Ammon's horn (tissue), 1 donor: ENCODE measurements around the gene TJP2.
A peak's percentile ranks its signal among the peaks of the same experiment; 100 is the strongest.
"Not testable (repeated sequence)": the region's sequence is repeated elsewhere in the genome, so short reads cannot be mapped to it uniquely, and the experiment has no call there.

ENCODE experiments used
- DNase-seq: peaks from one replicate; pipeline ENCODE4 v3.0.0-alpha.2; 2016; ENCODE audit warnings: low spot score

TJP2 gene

DNA sequence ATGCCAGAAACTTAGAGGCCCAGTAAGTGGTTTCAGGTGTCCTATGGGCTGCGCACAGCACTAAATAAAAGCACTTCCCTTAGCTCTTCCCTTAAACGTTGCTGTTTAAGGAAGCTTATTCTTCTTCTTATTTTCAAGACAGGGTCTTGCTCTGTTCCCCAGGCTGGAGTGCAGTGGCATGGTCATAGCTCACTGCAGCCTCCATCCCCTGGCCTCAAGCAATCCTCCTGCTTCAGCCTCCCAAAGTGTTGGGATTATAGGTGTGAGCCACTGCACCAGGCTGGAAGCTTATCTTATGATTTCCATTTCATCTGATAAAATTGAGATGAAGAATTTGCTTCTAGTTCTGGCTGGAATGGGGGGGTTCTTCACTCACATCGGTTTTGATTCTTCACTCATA is 15.6 kb upstream of the TJP2 start:
- DNase-seq, result no peak

DNA sequence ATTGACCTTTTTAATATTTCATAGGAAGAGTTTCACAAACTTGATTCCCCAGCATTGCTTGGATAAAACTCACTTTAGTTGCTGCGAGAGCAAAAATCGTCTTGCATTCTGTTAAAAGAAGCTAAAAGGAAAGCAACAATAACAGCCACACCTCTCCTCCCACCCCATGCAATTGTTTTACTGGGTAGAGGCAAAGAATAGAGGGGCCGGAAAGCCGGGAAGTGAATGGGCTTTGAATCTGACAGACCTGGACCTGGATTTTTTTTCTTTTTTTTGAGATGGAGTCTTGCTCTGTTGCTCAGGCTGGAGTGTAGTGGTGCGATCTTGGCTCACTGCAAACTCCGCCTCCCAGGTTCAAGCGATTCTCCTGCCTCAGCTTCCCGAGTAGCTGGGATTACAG is 9.5 kb upstream of the TJP2 start:
- not testable (repeated sequence) for DNase-seq

DNA sequence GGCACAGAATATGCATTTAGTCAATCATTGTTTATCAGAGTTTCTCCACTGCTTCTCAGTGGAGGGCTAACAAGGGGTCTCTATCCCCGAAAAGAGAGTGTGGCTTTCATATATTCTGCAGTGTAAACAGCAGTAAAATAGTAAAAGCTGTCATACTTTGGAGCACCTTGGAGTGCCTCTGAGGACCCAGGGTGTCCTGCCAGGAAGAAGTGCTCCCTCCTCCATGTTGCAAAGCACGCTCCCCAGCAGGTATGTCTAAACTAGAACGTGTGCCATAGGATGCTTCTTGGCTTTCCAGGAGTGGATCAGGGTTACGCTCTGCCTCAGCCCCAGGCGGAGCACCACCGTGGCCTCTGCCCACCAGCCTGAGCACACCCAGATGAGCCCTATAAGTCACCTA is 8.5 kb upstream of the TJP2 start:
- DNase-seq, result no peak

DNA sequence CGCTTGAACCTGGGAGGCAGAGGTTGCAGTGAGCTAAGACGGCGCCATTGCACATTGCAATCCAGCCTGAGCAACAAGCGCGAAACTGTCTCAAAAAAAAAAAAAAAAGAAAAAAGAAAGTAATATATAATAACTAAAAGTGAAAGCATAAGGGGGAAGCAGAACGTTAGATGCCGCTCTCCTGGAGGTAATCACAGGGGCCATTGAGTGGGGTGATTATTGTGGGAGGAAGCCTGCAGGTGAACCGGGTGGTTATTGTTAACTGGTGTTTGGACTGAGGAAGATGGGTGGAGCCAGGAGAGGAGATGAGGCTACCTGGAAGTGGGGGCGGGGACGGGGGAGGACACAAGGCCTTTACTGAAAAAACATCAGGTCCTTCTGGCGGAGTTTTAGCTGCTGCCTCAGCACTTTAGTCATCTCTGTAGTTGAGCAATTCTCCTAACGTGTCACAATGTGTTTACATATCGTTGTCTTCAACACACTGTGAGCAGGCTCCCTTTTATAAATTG is 5.3 kb upstream of the TJP2 start:
- no peak for DNase-seq

DNA sequence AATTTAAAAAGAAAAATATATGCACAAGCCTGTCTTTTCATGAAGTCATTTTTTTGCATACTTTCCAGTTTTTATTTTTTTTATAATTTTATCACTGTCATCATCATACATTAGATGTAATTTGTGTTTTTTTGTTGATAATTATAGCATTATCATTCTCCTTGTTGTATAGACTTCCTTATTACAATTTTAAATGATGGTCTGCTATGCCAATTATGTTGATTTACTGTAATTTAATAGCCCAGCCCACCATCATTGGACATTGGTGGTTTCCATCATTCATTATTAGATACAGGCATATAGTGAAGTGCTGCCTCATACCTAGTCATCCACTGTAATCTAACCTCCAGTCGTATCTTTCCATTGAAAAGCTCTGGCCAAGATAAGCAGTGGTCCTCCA is 3.8 kb upstream of the TJP2 start:
- no peak for DNase-seq

DNA sequence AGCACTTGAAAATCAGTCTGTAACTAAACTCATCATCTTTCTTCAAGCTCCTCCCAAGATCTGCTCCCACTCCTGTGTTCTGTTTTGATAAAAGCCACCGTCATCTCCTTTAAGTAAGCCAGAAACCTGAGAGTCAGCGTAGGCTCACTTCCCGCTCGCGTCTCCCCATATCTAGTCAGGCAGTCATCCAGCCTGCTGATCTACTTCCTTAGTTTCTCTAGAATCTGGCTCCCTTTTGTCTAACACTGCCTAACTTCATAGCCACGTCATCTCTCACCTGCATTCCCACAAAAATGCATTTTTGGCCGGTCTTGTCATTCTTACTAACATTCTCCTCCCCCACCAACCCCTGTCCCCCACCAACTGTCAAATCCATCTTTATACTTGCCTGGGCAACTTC is 3.0 kb upstream of the TJP2 start:
- DNase-seq, result no peak

DNA sequence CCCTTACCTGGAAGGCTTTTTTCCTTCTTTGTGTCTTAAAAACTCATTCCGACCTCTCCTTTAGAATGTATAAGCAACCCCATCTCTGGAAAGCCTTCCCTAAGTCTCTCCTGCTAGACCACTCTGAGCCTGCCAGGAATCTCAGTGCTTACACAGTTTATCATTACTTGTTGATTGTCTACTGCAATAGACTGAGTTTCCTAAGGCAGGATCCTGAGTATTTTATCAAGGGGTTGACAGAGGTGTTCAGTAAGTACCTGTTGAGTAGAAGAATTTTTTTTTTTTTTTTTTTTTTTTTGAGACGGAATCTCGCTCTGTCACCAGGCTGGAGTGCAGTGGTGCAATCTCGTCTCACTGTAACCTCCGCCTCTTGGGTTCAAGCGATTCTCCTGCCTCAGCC is 2.6 kb upstream of the TJP2 start:
- no peak for DNase-seq

DNA sequence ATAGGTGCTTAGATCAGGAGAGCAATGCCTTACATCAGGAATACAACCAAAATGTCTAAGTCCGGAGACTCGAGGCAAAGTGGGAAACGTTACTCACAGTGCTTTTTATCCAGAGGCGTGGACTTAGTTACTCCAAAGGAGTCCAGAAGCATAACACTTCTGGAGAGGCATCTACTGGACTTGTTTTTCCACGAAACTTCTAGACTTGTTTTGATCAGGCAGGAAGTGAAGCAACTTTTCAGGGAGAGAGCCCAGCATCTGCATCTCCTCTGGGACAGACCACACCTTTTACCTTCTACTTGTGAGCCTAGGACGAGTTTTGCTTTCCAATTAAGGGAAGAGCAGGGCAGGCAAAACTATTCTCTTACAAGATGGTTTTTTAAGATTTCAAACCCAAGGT is 1.2 kb upstream of the TJP2 start:
- no peak for DNase-seq

DNA sequence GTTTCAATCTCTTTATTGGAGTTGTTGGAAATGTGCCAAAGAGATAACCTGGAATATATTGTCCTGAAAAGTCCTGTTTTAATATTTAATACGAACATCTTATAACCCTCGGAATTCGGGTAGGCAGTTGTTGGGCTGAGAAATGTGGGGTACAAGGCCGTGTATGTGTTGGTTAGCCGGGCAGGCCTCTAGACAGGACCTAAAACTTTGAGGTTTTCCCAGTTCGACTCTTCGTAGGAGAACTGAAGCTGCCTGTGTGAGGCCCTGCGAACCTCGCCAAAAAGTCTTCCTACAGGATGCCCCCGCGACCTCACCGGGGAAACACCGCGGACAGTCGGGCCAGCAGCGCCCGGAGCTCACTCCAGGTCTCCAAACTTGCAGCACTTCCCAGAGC is 583 bp upstream of the TJP2 start:
- DNase-seq, result no peak

DNA sequence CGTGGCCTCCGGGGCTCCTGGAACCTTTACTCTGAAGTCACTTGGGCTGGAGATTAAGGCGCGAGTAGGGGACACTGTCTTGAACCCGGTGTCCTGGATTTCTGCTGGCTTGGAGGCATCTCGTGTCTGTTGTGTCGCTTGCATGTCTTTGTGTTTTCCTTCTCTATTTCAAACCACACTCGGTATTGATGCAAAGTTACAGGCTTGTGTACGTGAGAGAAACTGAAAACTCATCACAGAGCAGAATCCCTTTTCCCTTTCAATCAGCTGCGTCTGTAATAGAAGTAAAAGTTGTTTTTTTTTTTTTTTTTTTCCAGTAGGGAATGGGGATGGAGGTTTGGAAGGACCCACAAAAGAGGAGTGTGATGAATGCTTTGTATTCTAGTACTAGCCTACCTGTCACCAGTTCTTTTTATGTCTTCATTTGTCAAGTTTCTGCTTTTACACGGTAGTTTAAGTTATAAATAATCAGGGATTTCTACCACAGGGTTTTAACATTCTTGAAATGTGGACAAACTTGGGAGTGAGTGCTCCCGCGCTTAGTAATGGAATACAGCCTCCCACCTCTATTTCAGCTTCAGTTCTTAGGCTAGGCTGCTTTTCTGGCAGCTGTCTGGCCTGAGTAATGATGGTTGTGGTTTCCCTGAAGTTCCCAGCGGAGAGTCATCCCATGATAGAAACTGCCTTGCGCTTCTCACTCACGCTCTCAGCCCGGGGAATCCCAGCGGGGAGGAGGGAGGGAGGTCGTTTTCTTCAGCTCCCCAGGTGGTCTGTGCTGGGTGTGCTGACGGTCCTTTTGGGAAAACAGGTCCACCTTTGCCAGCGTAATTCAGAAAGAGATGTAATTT is 763 bp downstream of the TJP2 start:
- peak; percentile 47 for DNase-seq

DNA sequence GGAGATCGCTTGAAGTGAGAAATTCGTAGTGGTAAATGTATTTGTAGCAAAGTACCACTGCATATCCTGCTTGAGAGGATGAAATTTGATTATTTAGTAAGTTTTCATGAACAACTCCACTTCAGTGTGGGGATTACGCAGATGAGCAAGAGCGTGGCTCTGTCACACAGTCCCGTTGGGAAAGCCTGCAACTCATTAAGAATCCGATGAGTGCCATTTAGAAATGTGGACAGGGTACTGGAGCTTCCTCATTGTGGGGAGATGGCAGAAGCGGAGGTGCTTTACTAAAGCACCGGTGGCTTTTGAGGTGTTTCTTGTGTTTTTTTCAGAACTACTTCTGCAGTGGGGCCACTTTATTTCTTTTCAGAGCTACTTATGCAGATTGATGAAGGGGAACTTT is 1.4 kb downstream of the TJP2 start:
- no peak for DNase-seq

DNA sequence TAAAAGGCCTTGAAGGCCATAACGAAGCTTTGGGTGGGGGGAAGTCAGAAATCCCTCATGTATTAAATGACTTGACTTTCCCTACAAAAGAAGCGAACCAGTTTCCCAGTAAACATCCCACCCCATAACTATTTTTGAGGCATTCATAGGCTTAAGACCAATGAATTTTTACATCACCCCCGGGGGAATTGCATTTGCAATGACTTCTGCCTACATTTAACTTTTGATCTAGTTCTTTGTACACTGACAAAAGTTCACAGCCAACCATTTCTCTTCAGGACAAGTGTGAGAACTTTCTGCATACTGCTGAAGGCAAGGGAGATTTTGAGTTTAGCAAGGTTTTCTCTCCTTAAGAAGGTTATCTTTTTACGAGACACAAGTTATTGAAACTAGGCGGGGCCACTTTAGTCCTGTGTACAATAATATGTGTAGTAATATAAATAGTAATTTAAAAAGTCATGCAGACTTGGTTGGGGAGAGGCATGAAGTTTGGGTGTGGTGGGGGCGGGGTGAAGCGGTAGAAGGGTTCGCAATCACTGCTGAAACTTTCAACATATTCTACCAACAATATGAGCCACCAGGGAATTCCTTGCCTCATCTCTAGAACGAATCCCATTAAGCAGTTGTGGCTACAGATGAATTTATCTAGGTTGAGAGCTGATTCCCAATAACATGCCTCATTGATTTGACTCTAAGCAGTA is 2.5 kb downstream of the TJP2 start:
- no peak for DNase-seq

DNA sequence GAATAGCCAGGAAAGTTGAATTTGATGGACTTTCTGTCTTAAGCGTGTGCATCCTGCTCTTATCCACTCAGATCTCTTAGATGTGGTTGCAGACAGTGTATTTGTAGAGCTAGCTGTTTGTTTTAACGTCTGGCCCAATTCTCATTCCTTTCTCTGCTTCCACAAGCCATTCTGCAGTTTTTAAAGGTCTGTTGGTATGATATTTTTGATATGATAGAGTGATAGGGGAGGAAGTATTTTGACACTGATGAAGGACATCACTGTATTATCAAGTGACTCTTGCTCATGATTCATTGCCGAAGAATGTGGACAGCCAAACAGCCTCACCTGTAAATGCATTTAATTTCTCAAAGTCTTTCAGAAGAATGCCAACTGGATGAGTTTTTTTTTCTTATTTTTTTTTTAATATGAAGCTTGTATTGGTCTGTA is 4.5 kb downstream of the TJP2 start:
- no peak for DNase-seq

DNA sequence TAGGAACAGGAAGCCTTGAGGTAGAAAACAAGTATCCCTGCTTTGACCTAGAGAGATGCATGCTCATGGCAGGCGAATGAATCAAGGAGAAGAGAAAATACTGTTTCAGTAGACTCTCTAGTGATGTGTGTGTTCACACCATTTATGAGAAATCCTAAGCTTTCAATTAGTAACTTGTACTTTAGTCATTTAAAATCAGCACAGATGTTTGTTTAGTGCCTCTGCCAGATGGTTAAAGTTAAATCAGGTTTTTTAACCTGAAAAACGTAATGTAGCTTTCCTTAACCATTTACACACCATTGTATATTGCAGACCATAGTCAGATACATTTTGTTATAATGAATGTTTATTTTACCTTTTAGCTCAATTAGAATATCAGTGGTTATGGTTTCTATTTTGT is 5.0 kb downstream of the TJP2 start:
- DNase-seq, result no peak

DNA sequence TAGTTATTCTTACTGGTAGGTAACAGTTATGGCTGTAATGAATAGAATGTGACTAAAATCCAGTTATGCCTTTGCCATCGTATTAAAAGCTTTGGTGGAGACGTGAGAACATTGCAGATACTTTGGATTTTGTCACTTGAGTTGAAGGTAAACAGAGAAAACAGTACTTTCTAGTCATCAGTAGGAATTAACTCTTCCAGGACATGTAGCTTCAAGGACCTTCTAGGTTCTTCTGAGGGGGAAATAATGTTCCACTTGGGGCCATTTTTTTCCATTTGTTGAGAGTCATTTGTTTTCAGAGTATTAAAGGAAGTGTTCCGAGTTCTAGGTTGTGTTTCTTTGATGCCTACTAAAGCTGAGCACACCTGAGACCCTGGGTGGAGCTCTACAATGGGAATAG is 6.1 kb downstream of the TJP2 start:
- no peak for DNase-seq

DNA sequence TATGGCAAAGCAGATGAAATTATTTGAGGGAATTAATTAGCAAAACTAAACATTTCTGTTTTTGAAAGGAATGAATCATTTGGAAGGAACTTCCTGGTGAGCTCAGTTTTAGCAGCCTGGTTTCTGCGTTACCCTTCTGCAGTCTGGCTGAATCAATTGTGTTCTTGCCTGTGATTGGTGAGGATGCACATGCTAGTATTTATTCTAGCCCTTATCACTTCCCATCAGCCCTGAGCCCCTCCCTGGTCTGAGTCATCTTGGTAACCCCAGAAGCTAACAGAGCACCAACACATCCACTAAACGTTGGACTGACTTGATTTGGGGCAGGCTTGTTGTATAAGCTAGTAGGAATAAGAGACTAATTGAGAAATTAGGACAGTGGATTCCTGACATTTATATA is 6.6 kb downstream of the TJP2 start:
- peak; percentile 61 for DNase-seq

DNA sequence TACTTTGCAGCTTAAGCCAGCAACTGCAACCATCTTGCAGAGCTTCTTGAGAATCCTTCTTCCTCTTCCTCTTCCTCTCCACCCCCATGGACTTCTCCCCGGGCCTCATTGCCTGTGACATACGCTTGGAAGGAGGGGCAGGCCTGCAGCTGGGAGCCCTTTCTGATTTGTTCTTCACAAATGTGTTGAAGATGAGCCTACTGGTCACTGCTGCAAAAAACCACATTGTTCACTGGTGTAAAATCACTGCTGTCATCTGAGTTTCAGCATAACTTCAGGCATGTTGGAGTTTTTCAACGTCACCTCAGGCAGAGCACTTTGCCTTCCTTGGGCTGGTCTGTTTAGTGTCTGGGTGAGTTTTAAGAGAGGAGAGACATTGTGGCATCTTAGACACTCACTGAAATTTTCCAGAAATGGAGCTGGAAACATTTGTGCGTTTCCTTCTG is 7.9 kb downstream of the TJP2 start:
- peak; percentile 74 for DNase-seq

DNA sequence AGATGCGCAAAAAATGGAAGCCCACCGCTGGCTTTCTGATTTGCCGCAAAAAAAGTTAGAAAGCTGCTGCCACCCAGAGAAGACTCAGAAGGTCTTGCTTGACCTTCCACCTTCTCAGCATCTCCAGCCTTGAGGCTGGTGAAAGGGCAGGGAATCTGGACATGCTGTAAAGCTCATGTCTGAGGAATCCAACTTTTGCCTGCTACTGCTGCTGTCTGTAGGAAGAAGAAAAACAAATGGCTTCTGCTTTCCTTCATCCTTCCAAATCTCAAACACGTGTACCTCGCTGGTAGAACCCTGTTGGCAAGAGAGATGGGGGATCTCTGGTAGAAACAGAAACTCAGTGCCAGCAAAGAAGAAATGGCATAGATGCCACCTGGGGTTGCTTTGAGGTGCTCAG is 10.2 kb downstream of the TJP2 start:
- no peak for DNase-seq

DNA sequence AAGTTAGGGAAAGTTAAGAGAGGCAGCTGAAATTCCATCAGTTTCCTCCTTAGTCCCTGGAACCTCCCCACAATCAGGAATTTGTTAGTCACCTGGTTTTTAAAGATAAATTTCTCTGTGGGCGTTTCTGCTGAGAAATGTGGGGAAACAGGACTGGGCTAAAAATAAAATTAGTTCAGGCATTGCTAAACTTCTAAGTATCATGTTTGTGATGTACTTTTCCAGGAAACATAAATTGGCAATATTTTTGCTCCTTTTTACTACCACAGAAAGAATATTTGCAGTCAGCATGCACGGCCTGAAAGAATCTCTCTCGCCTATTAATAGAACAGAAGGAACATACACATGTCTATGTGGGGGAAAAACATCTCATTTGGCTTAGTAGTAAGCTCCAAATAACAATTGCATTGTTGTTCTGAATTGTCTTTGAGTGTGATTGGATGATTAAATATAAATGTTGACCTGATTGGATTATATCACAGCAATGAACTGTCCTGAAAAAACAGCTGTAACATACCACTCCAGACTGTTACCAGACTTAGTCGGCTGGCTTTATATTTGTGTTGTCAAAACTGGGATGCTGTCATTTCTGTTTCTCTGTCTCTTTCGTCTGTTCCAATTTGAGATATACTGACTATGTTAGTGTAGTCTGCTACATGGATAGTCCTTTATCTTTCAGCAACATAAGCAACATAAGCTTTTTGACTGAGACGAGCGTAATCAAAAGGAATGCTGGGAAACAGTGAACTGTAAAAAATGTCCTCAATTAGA is 12.9 kb downstream of the TJP2 start:
- DNase-seq, result peak; percentile 77

DNA sequence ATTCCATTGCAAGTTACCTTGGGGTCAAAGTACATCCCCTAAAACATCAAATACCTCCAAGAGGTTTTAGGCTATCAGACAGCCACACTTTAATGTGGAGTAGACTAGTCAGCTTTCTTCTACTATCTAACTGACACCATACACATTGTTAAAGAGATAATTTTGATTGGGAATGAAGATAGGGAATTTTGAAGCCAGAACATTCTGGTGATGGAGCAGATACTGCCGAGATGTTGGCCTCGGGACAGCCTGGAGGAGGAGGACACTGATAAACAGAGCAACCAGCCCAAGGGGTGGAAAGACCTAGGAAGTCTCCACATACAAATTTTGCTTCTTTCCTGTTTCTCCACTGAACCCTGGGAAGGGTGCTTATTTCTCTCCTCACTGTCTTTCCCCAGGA is 14.9 kb downstream of the TJP2 start:
- no peak for DNase-seq

DNA sequence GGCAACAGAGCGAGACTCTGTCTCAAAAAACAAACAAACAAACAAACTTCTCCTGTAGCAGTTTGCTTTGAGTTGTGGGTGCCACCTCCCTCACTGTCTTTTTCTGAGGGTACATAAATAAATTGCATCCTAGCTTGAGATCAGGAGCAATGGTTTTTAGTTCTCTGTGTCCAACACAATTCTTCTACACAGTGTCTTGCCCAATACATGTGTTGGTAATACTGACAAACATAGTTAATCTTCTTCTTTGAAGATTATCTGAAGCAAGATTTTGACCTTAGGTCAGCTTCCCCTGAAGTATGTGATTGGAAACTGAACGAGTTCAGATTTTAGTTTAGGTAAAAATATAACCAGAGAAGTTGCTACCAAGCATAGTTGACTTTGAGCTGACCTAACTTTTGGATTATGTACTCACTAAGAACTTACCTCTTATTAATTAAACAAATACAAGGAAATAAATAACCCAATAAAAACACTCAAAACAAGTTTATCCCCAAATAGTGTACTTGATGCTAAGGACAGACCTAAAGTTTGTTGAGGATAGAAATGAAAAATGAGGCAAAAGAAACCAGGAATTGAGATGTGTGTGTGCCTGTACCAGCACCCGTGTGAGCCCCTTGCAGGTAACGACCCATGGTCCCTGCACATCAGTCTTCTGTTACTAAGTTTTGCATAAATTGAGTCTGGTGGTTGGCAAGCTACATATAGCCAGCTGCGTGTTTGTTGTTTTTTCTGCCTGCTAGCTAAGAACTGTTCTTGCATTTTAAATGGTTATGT is 16.2 kb downstream of the TJP2 start:
- DNase-seq, result no peak

DNA sequence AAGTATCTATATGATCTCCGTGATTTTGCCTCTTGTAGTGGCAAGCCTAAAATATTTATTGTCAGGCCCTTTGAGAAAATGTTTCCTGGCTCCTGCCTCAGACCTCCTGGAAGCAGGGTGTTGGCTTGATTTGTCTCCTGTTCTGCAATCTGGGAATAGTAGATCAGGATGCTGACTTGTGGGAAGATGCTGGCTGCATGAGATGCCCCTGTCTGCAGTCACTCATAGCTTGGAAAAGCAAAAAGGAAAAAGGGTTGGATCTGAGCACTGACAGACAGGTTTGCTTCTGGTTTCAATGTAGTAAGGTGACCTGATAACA is 16.7 kb downstream of the TJP2 start:
- no peak for DNase-seq
